Osteoblast (primary cell): ENCODE data around the gene GFOD1. TPM values are rescaled to one million over a fixed set of nuclear protein-coding genes. Genes with fewer than 3 reads are reported as not detected.

Experiments
- DNase-seq: peaks from one replicate; pipeline ENCODE4 v3.0.0; 2011; ENCODE audit warnings: low spot score, mixed read lengths; ENCODE audit not compliant: insufficient read length; ENCODE audit errors: missing footprints
- H2AFZ ChIP-seq: 2 replicates; pipeline ENCODE4 v1.6.0; 2011; ENCODE audit warnings: mild to moderate bottlenecking, low read length
- H3K27ac ChIP-seq: 2 replicates; pipeline ENCODE4 v1.5.1; 2011; ENCODE audit warnings: mild to moderate bottlenecking, low read depth, low read length, moderate library complexity
- H3K27me3 ChIP-seq: 2 replicates; pipeline ENCODE4 v1.6.0; 2012; ENCODE audit warnings: mild to moderate bottlenecking, control low read depth, inconsistent platforms, low read length, moderate library complexity; ENCODE audit not compliant: insufficient read depth
- H3K36me3 ChIP-seq: 2 replicates; pipeline ENCODE4 v1.5.1; 2011; ENCODE audit warnings: mild to moderate bottlenecking, low read length, control low read depth, moderate library complexity; ENCODE audit not compliant: insufficient read depth
- H3K4me1 ChIP-seq: 2 replicates; pipeline ENCODE4 v1.5.1; 2011; ENCODE audit warnings: mild to moderate bottlenecking, low read length, control low read depth, moderate library complexity; ENCODE audit not compliant: insufficient read depth
- H3K4me2 ChIP-seq: 2 replicates; pipeline ENCODE4 v1.6.0; 2011; ENCODE audit warnings: mild to moderate bottlenecking, low read length; ENCODE audit not compliant: insufficient read depth
- H3K4me3 ChIP-seq: fragments of 200-600 bp; sonication (generic); 3 replicates; pipeline ENCODE4 v1.5.1; 2012; ENCODE audit warnings: mild to moderate bottlenecking, low read length, inconsistent platforms; ENCODE audit not compliant: insufficient read depth
- H3K79me2 ChIP-seq: 2 replicates; pipeline ENCODE4 v1.6.0; 2012; ENCODE audit warnings: mild to moderate bottlenecking, low read length, control low read depth, inconsistent platforms; ENCODE audit not compliant: insufficient read depth
- H3K9me3 ChIP-seq: 2 replicates; pipeline ENCODE4 v1.5.1; 2011; ENCODE audit warnings: low read depth, low read length, control low read depth
- H4K20me1 ChIP-seq: 2 replicates; pipeline ENCODE4 v1.6.0; 2012; ENCODE audit warnings: mild to moderate bottlenecking, low read length, control low read depth; ENCODE audit not compliant: insufficient read depth
- total RNA-seq: library from RNA; depleted of rRNA; stranded (reverse); fragments of >200 nt; gene quantifications from 2 replicates; pipeline ENCODE4 v1.2.3, GENCODE V29; 2012
- TF ChIP-seq, protein P1 (sequence below): IDR thresholded peaks from 2 replicates; pipeline ENCODE4 v1.5.1; 2011; ENCODE audit warnings: mild to moderate bottlenecking, low read depth, low read length, moderate library complexity; ENCODE audit errors: extremely low read depth

The GFOD1 gene
- total RNA-seq, 1 donor: 3.6 TPM

DNA sequence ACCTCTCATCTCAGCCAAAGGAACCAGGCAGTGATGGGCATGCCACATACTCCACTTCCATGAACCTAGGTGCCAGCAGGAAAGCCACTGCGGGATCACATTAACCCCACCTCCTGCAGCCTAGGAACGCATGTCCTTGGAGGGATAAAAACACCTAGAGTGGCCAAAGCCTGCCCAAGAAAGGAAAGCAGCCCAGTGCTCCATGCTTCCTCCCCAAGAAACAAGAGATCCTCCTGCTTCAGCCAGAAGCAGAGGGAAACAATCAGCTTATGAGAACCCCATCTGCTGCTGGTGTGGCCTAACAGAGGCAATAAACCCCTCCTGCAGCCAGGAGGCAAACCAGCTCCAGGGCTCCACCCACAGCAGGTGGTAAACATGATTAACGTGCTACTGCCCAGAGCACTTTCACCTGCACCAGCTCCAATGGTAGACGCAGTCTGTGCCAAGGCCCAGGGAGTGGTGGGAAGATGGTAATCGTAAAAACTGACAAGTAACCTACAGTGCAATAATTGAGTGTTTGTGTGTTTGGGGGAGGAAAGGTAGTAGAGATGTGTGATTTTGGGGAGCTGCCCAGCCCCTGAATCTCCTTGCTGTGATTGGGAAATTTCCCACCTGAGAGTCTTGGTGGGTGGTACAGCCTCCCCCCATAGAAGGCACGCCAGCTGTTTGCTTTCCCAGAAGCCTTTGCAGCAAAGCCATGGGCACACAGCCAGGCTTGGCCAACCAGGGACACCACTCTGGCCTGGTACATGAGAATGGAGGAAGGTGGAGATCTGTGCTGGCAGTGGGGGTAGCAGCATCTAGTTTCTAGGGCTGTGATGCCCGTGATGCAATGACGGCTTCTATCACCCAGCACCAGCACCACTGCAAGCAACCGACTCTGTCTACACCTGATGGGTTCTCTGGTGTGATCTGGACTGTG is 108.5 kb downstream of the GFOD1 start:
- Histone ChIP-seq H3K36me3 (no peaks in the 10 kb centered on the region), H3K79me2 (no peaks in the 10 kb centered on the region), H2AFZ (no peak overlapping the region), H3K4me1 (no peaks in the 10 kb centered on the region), H3K27me3 (no peaks in the 10 kb centered on the region), H3K4me2 (no peak overlapping the region), H4K20me1 (no peaks in the 10 kb centered on the region), H3K9me3 (no peaks in the 10 kb centered on the region), H3K4me3 (no peak overlapping the region), H3K27ac (no peak overlapping the region)
- DNase-seq: no peak
- TF ChIP-seq, protein P1, sequence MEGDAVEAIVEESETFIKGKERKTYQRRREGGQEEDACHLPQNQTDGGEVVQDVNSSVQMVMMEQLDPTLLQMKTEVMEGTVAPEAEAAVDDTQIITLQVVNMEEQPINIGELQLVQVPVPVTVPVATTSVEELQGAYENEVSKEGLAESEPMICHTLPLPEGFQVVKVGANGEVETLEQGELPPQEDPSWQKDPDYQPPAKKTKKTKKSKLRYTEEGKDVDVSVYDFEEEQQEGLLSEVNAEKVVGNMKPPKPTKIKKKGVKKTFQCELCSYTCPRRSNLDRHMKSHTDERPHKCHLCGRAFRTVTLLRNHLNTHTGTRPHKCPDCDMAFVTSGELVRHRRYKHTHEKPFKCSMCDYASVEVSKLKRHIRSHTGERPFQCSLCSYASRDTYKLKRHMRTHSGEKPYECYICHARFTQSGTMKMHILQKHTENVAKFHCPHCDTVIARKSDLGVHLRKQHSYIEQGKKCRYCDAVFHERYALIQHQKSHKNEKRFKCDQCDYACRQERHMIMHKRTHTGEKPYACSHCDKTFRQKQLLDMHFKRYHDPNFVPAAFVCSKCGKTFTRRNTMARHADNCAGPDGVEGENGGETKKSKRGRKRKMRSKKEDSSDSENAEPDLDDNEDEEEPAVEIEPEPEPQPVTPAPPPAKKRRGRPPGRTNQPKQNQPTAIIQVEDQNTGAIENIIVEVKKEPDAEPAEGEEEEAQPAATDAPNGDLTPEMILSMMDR: no peak

DNA sequence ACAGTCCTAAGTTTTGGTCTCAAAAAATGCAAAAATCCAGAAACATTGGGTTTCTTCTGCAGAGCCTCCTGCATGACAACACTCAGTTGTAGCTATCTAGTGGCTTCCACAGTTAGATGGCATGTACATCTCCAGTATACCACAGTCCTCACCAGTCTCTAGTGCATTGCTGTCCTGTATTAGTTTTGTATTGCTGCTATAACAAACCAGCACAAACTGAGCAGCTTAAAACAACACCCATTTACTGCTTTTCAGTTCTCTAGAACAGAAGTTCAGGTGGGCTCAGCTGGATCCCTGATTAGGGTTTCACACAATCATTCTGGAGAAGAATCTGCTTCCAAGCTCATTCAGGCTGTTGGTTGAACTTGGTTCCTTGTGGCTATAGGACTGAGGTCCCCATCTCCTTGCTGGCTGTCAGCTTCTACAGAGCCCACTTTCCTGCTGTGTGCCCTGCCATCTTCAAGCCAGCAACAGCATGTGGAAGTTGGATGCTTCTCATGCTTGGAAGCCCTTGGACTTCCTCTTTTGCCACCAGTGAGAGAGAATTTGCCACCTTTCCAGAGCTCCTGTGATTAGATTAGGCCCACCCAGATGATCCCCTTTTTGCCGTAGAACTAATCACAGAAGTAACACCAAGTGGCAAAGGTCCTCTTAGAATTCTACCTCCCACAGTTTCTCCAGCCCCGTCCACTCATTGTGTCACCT is 110.2 kb downstream of the GFOD1 start:
- no peak overlapping the region for H3K27ac ChIP-seq
- H3K4me1 ChIP-seq: no peaks in the 10 kb centered on the region
- H3K36me3 ChIP-seq: no peaks in the 10 kb centered on the region
- H3K27me3 ChIP-seq: no peaks in the 10 kb centered on the region
- no peak for DNase-seq
- H3K4me3 ChIP-seq: no peak overlapping the region
- no peaks in the 10 kb centered on the region for H3K9me3 ChIP-seq
- H3K4me2 ChIP-seq: no peak overlapping the region
- H4K20me1 ChIP-seq: no peaks in the 10 kb centered on the region
- no peak overlapping the region for H2AFZ ChIP-seq
- no peaks in the 10 kb centered on the region for H3K79me2 ChIP-seq
- TF ChIP-seq, protein P1: no peak

DNA sequence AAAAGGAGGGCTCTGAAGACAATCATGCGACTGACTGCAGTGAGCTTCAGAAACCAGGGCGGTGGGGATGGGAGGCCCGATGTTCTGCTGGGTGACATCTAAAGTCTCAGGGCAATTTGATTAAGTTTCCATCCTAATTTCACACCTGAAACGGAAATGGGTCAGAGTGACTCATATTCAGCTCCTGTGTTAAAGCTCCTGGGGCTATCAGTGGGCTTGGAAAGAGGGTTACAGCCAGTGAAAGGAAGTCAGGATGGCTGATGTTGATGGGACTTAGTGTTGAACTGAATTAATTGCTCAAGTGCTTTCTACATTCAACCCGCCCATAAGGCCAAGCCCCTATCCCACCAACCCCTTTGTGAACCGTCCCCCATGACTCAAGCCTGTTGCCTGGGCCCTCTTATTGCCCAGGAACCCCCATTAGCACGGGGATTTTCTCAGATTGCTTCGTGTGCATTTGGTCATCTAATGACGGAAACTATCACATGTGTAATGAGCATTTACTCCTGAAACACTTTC is 112.0 kb downstream of the GFOD1 start:
- TF ChIP-seq, protein P1: no peak
- H3K9me3 ChIP-seq: no peaks in the 10 kb centered on the region
- H2AFZ ChIP-seq: no peak overlapping the region
- H3K79me2 ChIP-seq: no peaks in the 10 kb centered on the region
- no peak overlapping the region for H3K4me2 ChIP-seq
- H4K20me1 ChIP-seq: no peaks in the 10 kb centered on the region
- H3K4me3 ChIP-seq: no peak overlapping the region
- H3K4me1 ChIP-seq: no peaks in the 10 kb centered on the region
- no peak overlapping the region for H3K27ac ChIP-seq
- DNase-seq: no peak
- no peaks in the 10 kb centered on the region for H3K36me3 ChIP-seq
- H3K27me3 ChIP-seq: no peaks in the 10 kb centered on the region

DNA sequence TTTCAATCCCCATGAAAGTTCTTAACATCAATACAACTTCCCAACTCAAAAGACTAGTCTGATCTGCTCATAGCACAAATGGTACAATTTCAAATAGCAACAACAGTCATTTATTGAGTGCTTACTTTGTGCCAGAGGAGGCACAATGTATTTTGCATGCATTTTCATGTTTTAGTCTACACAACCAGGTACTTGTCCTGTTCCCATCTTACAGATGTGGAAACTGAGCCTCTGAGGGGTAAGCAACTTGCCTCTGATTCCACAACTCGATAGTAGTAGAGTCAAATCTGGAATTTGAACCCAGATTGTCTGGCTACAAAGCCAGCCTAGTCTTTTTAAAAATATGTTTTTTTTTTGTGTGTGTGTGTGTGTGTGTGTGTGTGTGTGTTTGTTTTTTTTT is 113.5 kb downstream of the GFOD1 start:
- no peaks in the 10 kb centered on the region for H3K36me3 ChIP-seq
- no peak overlapping the region for H3K27ac ChIP-seq
- H3K27me3 ChIP-seq: no peaks in the 10 kb centered on the region
- no peaks in the 10 kb centered on the region for H3K79me2 ChIP-seq
- TF ChIP-seq, protein P1: no peak
- H4K20me1 ChIP-seq: no peaks in the 10 kb centered on the region
- no peak overlapping the region for H3K4me3 ChIP-seq
- H3K4me2 ChIP-seq: no peak overlapping the region
- H3K9me3 ChIP-seq: no peaks in the 10 kb centered on the region
- H2AFZ ChIP-seq: no peak overlapping the region
- no peak for DNase-seq
- no peaks in the 10 kb centered on the region for H3K4me1 ChIP-seq
